GM12873 (cell line): ENCODE measurements around the gene NFE2L3.

Experiments used
- CTCF ChIP-seq: IDR thresholded peaks from 2 replicates; pipeline ENCODE4 v1.5.1; 2012; ENCODE audit warnings: low read depth, mild to moderate bottlenecking, moderate library complexity, low read length, control low read depth; ENCODE audit not compliant: insufficient read depth; ENCODE audit errors: missing control alignments

Gene NFE2L3

GRCh38 chr7:26213807-26214515, 62.0 kb downstream of the NFE2L3 start:
- TF ChIP-seq CTCF = no peak

DNA sequence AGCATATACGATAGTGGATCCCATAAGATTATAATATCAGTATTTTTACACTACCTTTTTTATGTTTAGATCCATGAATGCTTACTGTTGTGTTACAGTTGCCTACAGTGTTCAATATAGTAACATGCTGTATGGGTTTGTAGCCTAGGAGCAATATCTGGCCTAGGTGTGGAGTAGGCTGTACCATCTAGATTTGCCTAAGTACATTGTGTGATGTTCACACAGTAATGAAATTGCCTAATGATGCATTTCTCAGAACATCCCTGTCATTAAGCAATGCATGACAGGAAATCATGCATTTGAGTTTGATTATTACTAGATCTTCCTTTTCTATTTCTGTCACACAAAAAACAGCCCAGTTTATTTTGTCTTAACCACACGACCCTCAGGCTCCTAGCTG, 64.1 kb downstream of the NFE2L3 start:
- no peak for TF ChIP-seq CTCF

GRCh38 chr7:26224359-26224758, 72.4 kb downstream of the NFE2L3 start:
- TF ChIP-seq CTCF = no peak

DNA sequence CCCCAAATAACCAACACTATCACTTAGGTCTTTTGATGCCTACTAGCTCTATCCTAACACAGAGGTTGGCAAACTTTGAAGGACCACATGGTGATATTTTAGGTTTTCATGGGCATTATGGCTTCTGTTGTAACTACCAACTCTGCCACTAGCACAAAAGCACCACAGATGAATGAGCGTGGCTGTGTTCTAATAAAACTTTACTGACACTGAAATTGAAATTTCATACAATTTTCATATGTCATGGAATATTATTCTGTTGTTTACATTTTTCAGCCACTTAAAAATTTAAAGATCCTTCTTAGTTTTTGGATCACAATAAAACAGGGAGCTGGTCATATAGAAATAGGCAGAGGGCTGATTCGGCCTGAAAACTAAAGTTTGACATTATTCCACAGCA, 76.0 kb downstream of the NFE2L3 start:
- no peak for TF ChIP-seq CTCF

DNA sequence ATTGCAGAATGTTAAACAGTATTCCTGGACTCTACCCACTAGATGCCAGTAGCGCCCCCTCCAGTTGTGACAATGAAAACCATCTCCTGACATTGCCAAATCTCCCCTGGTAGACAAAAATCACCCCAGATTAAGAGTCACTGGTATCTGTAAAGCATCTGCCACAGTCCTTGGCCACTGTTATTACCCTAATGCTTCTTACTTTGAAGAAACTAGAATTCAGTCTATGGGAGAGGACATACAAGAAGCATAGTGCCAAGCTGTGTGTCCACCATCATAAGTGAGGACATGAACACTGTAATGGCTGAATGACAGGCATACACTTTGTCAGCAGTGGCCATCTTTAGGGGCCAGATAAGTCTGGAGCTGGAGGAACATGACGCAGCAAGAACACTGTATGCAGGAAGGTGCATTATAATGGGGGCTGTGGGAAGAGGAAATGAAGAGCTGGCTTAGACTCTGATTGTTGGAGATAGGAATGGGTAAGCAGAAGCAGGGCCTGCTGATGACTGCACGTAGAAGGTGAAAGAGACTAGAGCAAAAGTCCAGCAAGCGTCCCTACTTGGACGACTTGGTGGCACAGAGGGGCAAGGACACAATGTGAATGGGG, 82.0 kb downstream of the NFE2L3 start:
- no peak for TF ChIP-seq CTCF
